Activated naive CD8-positive, alpha-beta T cell treated with anti-CD3 and anti-CD28 coated beads, Interleukin-2, amount 10 ng/mL, durations not matched to agents 7 days and 5 days (primary cell): ENCODE data around the gene FOXRED1. TPM values are rescaled to one million over a fixed set of nuclear protein-coding genes. Genes with fewer than 3 reads are reported as not detected.

Source experiments
- ATAC-seq: fragments of 150-1000 bp; cut with Tn5 transposase; one replicate; pipeline ENCODE4 v1.10.0; 2021; ENCODE audit warnings: low read depth, moderate library complexity
- POLR2A ChIA-PET: fragments of 350-600 bp; sonication (Branson Sonifier 250); formaldehyde crosslinking; loops from one replicate; lab custom pipeline; 2021; ENCODE audit warnings: antibody characterized with exemption; lab: Charles Lee
- DNase-seq: peaks from one replicate; pipeline ENCODE4 v3.0.0; 2021
- H3K27ac Mint-ChIP-seq: one replicate; pipeline ENCODE4 v1.8.0; 2022; ENCODE audit warnings: mild to moderate bottlenecking, mixed read lengths
- H3K27me3 Mint-ChIP-seq: one replicate; pipeline ENCODE4 v1.8.0; 2022; ENCODE audit warnings: mild to moderate bottlenecking, moderate library complexity, mixed read lengths
- H3K36me3 Mint-ChIP-seq: one replicate; pipeline ENCODE4 v1.8.0; 2021; ENCODE audit warnings: mild to moderate bottlenecking, mixed read lengths
- H3K4me1 Mint-ChIP-seq: one replicate; pipeline ENCODE4 v1.8.0; 2021; ENCODE audit warnings: mixed read lengths
- H3K4me3 Mint-ChIP-seq: one replicate; pipeline ENCODE4 v1.8.0; 2022; ENCODE audit warnings: mild to moderate bottlenecking, moderate library complexity, mixed read lengths
- H3K9me3 Mint-ChIP-seq: one replicate; pipeline ENCODE4 v1.8.0; 2021; ENCODE audit warnings: mixed read lengths
- total RNA-seq, 2 experiments: library from RNA; stranded (reverse); gene quantifications; one replicate each; pipeline ENCODE4 v1.2.3, GENCODE V29; 2021

FOXRED1 gene
- total RNA-seq, 2 experiments from 2014 or later = 37.4 to 38.5 TPM

GRCh38 chr11:126281666-126282175, 12.8 kb downstream of the FOXRED1 start:
- Mint-ChIP-seq H3K27me3 (no peaks in the 10 kb centered on the region), H3K9me3 (no peaks in the 10 kb centered on the region), H3K36me3 (peaks cover 15% of the 10 kb centered on the region), H3K4me3 (peak overlapping the region; percentile 98), H3K4me1 (peaks cover 34% of the 10 kb centered on the region), H3K27ac (peak overlapping the region; percentile 92)
- DNase-seq (no peak), ATAC-seq (no peak)
- POLR2A ChIA-PET = interaction anchor here (1.0 to 4.9 kb wide), 4 partner anchors 10 to 394 kb away, joined by 3 to 52 read pairs (median 6); partner anchors contain the start of genes FOXRED1, HYLS1 and SRPRA

GRCh38 chr11:126282361-126282735, 13.4 kb downstream of the FOXRED1 start:
- Mint-ChIP-seq H3K4me1 (peaks cover 34% of the 10 kb centered on the region), H3K4me3 (peak overlapping the region; percentile 98), H3K36me3 (peaks cover 18% of the 10 kb centered on the region), H3K9me3 (no peaks in the 10 kb centered on the region), H3K27ac (peak overlapping the region; percentile 92), H3K27me3 (no peaks in the 10 kb centered on the region)
- POLR2A ChIA-PET = interaction anchor here (0.7 to 4.9 kb wide), 5 partner anchors 10 to 395 kb away, joined by 3 to 52 read pairs (median 5); partner anchors contain the start of genes DCPS, FOXRED1, HYLS1 and SRPRA
- DNase-seq (peak; percentile 53), ATAC-seq (peak; percentile 27)

GRCh38 chr11:126282736-126283591, 14.0 kb downstream of the FOXRED1 start, which contains the start of gene TIRAP:
Gene TIRAP (plus strand): TSS chr11:126283093. CDS start chr11:126290895, 7,802 bp downstream.
- H3K36me3 Mint-ChIP-seq = peaks cover 16% of the 10 kb centered on the region
- peaks cover 34% of the 10 kb centered on the region for H3K4me1 Mint-ChIP-seq
- no peaks in the 10 kb centered on the region for H3K27me3 Mint-ChIP-seq
- peak within 1 kb of the TSS; percentile 98 for H3K4me3 Mint-ChIP-seq
- no peaks in the 10 kb centered on the region for H3K9me3 Mint-ChIP-seq
- POLR2A ChIA-PET = interaction anchor here (0.7 to 4.9 kb wide), 9 partner anchors 10 to 396 kb away, joined by 3 to 52 read pairs (median 5); partner anchors contain the start of genes DCPS, FOXRED1, HYLS1 and SRPRA
- DNase-seq (peak; percentile 80), ATAC-seq (peak; percentile 78)
- peak within 1 kb of the TSS; percentile 98 for H3K27ac Mint-ChIP-seq

- H3K4me1 Mint-ChIP-seq = peaks cover 32% of the 10 kb centered on the region
- H3K27ac Mint-ChIP-seq = peak overlapping the region; percentile 9
- H3K36me3 Mint-ChIP-seq = peaks cover 11% of the 10 kb centered on the region
- ATAC-seq (no peak), DNase-seq (no peak)
- no peaks in the 10 kb centered on the region for H3K27me3 Mint-ChIP-seq
- peak overlapping the region; percentile 98 for H3K4me3 Mint-ChIP-seq
- no peaks in the 10 kb centered on the region for H3K9me3 Mint-ChIP-seq
- POLR2A ChIA-PET = interaction anchor here (1.8 kb wide), 1 partner anchor 16 kb away, joined by 15 read pairs; no protein-coding TSS in a partner anchor
Observed at GRCh38 chr11:126284829-126285228, 15.9 kb downstream of the FOXRED1 start.

- no peak for ATAC-seq
- POLR2A ChIA-PET = no interaction called here
- no peaks in the 10 kb centered on the region for H3K9me3 Mint-ChIP-seq
- no peak for DNase-seq
- H3K27me3 Mint-ChIP-seq = no peaks in the 10 kb centered on the region
- H3K27ac Mint-ChIP-seq = no peak overlapping the region
- peaks cover 11% of the 10 kb centered on the region for H3K36me3 Mint-ChIP-seq
- H3K4me1 Mint-ChIP-seq = peaks cover 17% of the 10 kb centered on the region
- no peak overlapping the region for H3K4me3 Mint-ChIP-seq
Observed at GRCh38 chr11:126288237-126288636, 19.3 kb downstream of the FOXRED1 start.

GRCh38 chr11:126290887-126291286, 21.9 kb downstream of the FOXRED1 start:
- Mint-ChIP-seq H3K4me1 (peaks cover 4% of the 10 kb centered on the region), H3K9me3 (no peaks in the 10 kb centered on the region), H3K4me3 (no peak overlapping the region), H3K36me3 (peaks cover 15% of the 10 kb centered on the region), H3K27me3 (no peaks in the 10 kb centered on the region), H3K27ac (no peak overlapping the region)
- DNase-seq = no peak
- no peak for ATAC-seq
- POLR2A ChIA-PET = no interaction called here

- POLR2A ChIA-PET = interaction anchor here (0.9 kb wide), 1 partner anchor 10 kb away, joined by 3 read pairs; the partner anchor contains the start of gene DCPS
- ATAC-seq (no peak), DNase-seq (no peak)
- Mint-ChIP-seq H3K27me3 (no peaks in the 10 kb centered on the region), H3K27ac (no peak overlapping the region), H3K4me1 (peaks cover 9% of the 10 kb centered on the region), H3K36me3 (peaks cover 13% of the 10 kb centered on the region), H3K4me3 (no peak overlapping the region), H3K9me3 (no peaks in the 10 kb centered on the region)
Observed at GRCh38 chr11:126293726-126294125, 24.8 kb downstream of the FOXRED1 start.

GRCh38 chr11:126297004-126297403, 28.1 kb downstream of the FOXRED1 start:
- no peaks in the 10 kb centered on the region for H3K27me3 Mint-ChIP-seq
- no peaks in the 10 kb centered on the region for H3K9me3 Mint-ChIP-seq
- peaks cover 12% of the 10 kb centered on the region for H3K4me1 Mint-ChIP-seq
- no peak overlapping the region for H3K27ac Mint-ChIP-seq
- no peak overlapping the region for H3K4me3 Mint-ChIP-seq
- peaks cover 17% of the 10 kb centered on the region for H3K36me3 Mint-ChIP-seq
- ATAC-seq (no peak), DNase-seq (no peak)
- POLR2A ChIA-PET = no interaction called here

- peak; percentile 99 for ATAC-seq
- Mint-ChIP-seq H3K36me3 (peaks cover 15% of the 10 kb centered on the region), H3K27me3 (no peaks in the 10 kb centered on the region), H3K4me3 (peak within 1 kb of the TSS; percentile 88), H3K4me1 (peaks cover 22% of the 10 kb centered on the region), H3K9me3 (no peaks in the 10 kb centered on the region), H3K27ac (peak within 1 kb of the TSS; percentile 96)
- POLR2A ChIA-PET = interaction anchor here (0.6 to 1.4 kb wide), 12 partner anchors 9 to 174 kb away, joined by 3 to 19 read pairs (median 5); partner anchors contain the start of genes FOXRED1, SRPRA and ST3GAL4
- DNase-seq = peak; percentile 93
Observed at GRCh38 chr11:126303623-126304456, 34.9 kb downstream of the FOXRED1 start, which contains the start of gene DCPS. Gene DCPS (plus strand): TSS chr11:126304060. CDS start chr11:126304081, 21 bp downstream.

- DNase-seq = no peak
- POLR2A ChIA-PET = interaction anchor here (0.6 to 1.4 kb wide), 11 partner anchors 9 to 173 kb away, joined by 3 to 19 read pairs (median 5); partner anchors contain the start of genes FOXRED1, SRPRA and ST3GAL4
- no peaks in the 10 kb centered on the region for H3K27me3 Mint-ChIP-seq
- H3K27ac Mint-ChIP-seq = peak overlapping the region; percentile 96
- H3K36me3 Mint-ChIP-seq = peaks cover 11% of the 10 kb centered on the region
- ATAC-seq = no peak
- H3K4me3 Mint-ChIP-seq = peak overlapping the region; percentile 88
- no peaks in the 10 kb centered on the region for H3K9me3 Mint-ChIP-seq
- H3K4me1 Mint-ChIP-seq = peaks cover 22% of the 10 kb centered on the region
Observed at GRCh38 chr11:126304457-126305075, 35.6 kb downstream of the FOXRED1 start.

GRCh38 chr11:126305699-126306098, 36.7 kb downstream of the FOXRED1 start:
- H3K27me3 Mint-ChIP-seq = no peaks in the 10 kb centered on the region
- H3K4me3 Mint-ChIP-seq = peak overlapping the region; percentile 65
- peaks cover 13% of the 10 kb centered on the region for H3K36me3 Mint-ChIP-seq
- POLR2A ChIA-PET = interaction anchor here (0.6 to 1.0 kb wide), 2 partner anchors 13 to 37 kb away, joined by 3 read pairs; partner anchors contain the start of genes FOXRED1 and SRPRA
- no peaks in the 10 kb centered on the region for H3K9me3 Mint-ChIP-seq
- no peak for DNase-seq
- peaks cover 26% of the 10 kb centered on the region for H3K4me1 Mint-ChIP-seq
- ATAC-seq = peak; percentile 13
- H3K27ac Mint-ChIP-seq = peak overlapping the region; percentile 80

- no peak overlapping the region for H3K27ac Mint-ChIP-seq
- no peak overlapping the region for H3K4me3 Mint-ChIP-seq
Observed at GRCh38 chr11:126307706-126308105, 38.8 kb downstream of the FOXRED1 start.

More at GRCh38 chr11:126307706-126308105, 38.8 kb downstream of the FOXRED1 start:
- POLR2A ChIA-PET = interaction anchor here (1.2 kb wide), 1 partner anchor 11 kb away, joined by 4 read pairs; no protein-coding TSS in a partner anchor
- H3K36me3 Mint-ChIP-seq = peaks cover 11% of the 10 kb centered on the region
- DNase-seq (no peak), ATAC-seq (no peak)
- H3K27me3 Mint-ChIP-seq = no peaks in the 10 kb centered on the region
- no peaks in the 10 kb centered on the region for H3K9me3 Mint-ChIP-seq
- peaks cover 23% of the 10 kb centered on the region for H3K4me1 Mint-ChIP-seq
